ENCODE data around the gene CARD19. TPM values are rescaled to one million over a fixed set of nuclear protein-coding genes. Genes with fewer than 3 reads are reported as not detected.

Gene CARD19
- total RNA-seq, 1 donor from 2014 or later = 35.8 TPM

GRCh38 chr9:93159601-93160471, 63.8 kb downstream of the CARD19 start:
- Mint-ChIP-seq H3K36me3 (ENCODE audit: unreplicated experiment) (no peaks in the 10 kb centered on the region), H3K9me3 (ENCODE audit: unreplicated experiment) (no peaks in the 10 kb centered on the region), H3K4me3 (ENCODE audit: unreplicated experiment) (no peak overlapping the region), H3K27ac (ENCODE audit: unreplicated experiment) (no peak overlapping the region), H3K27me3 (ENCODE audit: unreplicated experiment) (peaks cover under 1% of the 10 kb centered on the region), H3K4me1 (ENCODE audit: unreplicated experiment) (peaks cover 10% of the 10 kb centered on the region)
- TF ChIP-seq, protein P1, sequence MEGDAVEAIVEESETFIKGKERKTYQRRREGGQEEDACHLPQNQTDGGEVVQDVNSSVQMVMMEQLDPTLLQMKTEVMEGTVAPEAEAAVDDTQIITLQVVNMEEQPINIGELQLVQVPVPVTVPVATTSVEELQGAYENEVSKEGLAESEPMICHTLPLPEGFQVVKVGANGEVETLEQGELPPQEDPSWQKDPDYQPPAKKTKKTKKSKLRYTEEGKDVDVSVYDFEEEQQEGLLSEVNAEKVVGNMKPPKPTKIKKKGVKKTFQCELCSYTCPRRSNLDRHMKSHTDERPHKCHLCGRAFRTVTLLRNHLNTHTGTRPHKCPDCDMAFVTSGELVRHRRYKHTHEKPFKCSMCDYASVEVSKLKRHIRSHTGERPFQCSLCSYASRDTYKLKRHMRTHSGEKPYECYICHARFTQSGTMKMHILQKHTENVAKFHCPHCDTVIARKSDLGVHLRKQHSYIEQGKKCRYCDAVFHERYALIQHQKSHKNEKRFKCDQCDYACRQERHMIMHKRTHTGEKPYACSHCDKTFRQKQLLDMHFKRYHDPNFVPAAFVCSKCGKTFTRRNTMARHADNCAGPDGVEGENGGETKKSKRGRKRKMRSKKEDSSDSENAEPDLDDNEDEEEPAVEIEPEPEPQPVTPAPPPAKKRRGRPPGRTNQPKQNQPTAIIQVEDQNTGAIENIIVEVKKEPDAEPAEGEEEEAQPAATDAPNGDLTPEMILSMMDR (IDR thresholded peaks at IDR 0.05) = peak; percentile 96
- DNase-seq (ENCODE audit: extremely low spot score, unreplicated experiment) = peak; percentile 94

- Mint-ChIP-seq H3K36me3 (ENCODE audit: unreplicated experiment) (no peaks in the 10 kb centered on the region), H3K27me3 (ENCODE audit: unreplicated experiment) (peaks cover 5% of the 10 kb centered on the region), H3K9me3 (ENCODE audit: unreplicated experiment) (no peaks in the 10 kb centered on the region), H3K4me1 (ENCODE audit: unreplicated experiment) (peaks cover 10% of the 10 kb centered on the region), H3K27ac (ENCODE audit: unreplicated experiment) (no peak overlapping the region), H3K4me3 (ENCODE audit: unreplicated experiment) (no peak overlapping the region)
- DNase-seq (ENCODE audit: extremely low spot score, unreplicated experiment) = no peak
- TF ChIP-seq, protein P1 (IDR thresholded peaks at IDR 0.05) = no peak
Observed at GRCh38 chr9:93161786-93162562, 66.0 kb downstream of the CARD19 start.

Other genes with a start within 250 kb of the CARD19 start
- 9.5 and 11.5 TPM in 2 replicates for gene ZNF484, start 218.2 kb upstream of the CARD19 start, total RNA-seq
- not detected in 2 replicates for gene FGD3, start 148.7 kb upstream of the CARD19 start, total RNA-seq
- not detected in 2 replicates for gene SUSD3, start 37.5 kb upstream of the CARD19 start, total RNA-seq
- 28.1 and 32.9 TPM in 2 replicates for gene NINJ1, start 38.0 kb downstream of the CARD19 start, total RNA-seq
- not detected in 2 replicates for gene WNK2, start 87.9 kb downstream of the CARD19 start, total RNA-seq